ENCODE data around the gene PRKAG2. TPM values are rescaled to one million over a fixed set of nuclear protein-coding genes. Genes with fewer than 3 reads are reported as not detected.
"Not testable (repeated sequence)": the region's sequence is repeated elsewhere in the genome, so short reads cannot be mapped to it uniquely, and the experiment has no call there.

The PRKAG2 gene
- total and polyA plus RNA-seq, 4 donors, result 17.5 to 33.3 (median 23.9) TPM

- H3K9ac ChIP-seq (ENCODE audit: insufficient read depth in 1 of 2, low read length in 2 of 2), result no peak overlapping the region
- TF ChIP-seq, protein P1, sequence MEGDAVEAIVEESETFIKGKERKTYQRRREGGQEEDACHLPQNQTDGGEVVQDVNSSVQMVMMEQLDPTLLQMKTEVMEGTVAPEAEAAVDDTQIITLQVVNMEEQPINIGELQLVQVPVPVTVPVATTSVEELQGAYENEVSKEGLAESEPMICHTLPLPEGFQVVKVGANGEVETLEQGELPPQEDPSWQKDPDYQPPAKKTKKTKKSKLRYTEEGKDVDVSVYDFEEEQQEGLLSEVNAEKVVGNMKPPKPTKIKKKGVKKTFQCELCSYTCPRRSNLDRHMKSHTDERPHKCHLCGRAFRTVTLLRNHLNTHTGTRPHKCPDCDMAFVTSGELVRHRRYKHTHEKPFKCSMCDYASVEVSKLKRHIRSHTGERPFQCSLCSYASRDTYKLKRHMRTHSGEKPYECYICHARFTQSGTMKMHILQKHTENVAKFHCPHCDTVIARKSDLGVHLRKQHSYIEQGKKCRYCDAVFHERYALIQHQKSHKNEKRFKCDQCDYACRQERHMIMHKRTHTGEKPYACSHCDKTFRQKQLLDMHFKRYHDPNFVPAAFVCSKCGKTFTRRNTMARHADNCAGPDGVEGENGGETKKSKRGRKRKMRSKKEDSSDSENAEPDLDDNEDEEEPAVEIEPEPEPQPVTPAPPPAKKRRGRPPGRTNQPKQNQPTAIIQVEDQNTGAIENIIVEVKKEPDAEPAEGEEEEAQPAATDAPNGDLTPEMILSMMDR (IDR thresholded peaks at IDR 0.05; ENCODE audit: control extremely low read depth, extremely low read depth), result no peak
- 31 to 49% methylated on average over 8 of the region's 8 CpGs for whole genome bisulfite sequencing, 2 donors
- H3K27ac ChIP-seq (ENCODE audit: low read depth in 1 of 2, low read length in 1 of 2), result no peak overlapping the region
- H3K9me3 ChIP-seq (ENCODE audit: control insufficient read depth in 4 of 4, insufficient read depth in 3 of 4, low read length in 3 of 4), result no peaks in the 10 kb centered on the region
- no peak overlapping the region for H3K4me3 ChIP-seq
- peaks cover 0 to 10% (median 0%) of the 10 kb centered on the region in 5 donors for H3K4me1 ChIP-seq (ENCODE audit: control insufficient read depth in 5 of 5, insufficient read depth in 5 of 5, low read length in 5 of 5)
- H3K27me3 ChIP-seq (ENCODE audit: control insufficient read depth in 3 of 3, insufficient read depth in 3 of 3, low read length in 2 of 3), result peaks cover 0 to 4% (median 0%) of the 10 kb centered on the region in 3 donors
- H3K36me3 ChIP-seq (ENCODE audit: control insufficient read depth in 4 of 4, insufficient read depth in 4 of 4, low read length in 4 of 4), result no peaks in the 10 kb centered on the region
- DNase-seq (peak; percentile 47 to 87 (median 79)), ATAC-seq (ENCODE audit: insufficient read depth, low FRiP score) (no peak)
Observed at GRCh38 chr7:151537818-151538561, 338.9 kb downstream of the PRKAG2 start.

GRCh38 chr7:151536178-151536577 lies 340.7 kb downstream of the PRKAG2 start:
- not testable (repeated sequence) for ATAC-seq (ENCODE audit: insufficient read depth, low FRiP score); H3K36me3 ChIP-seq (ENCODE audit: control insufficient read depth in 4 of 4, insufficient read depth in 4 of 4, low read length in 4 of 4); H3K4me3 ChIP-seq; H3K27ac ChIP-seq (ENCODE audit: low read depth in 1 of 2, low read length in 1 of 2); DNase-seq; H3K9me3 ChIP-seq (ENCODE audit: control insufficient read depth in 4 of 4, insufficient read depth in 3 of 4, low read length in 3 of 4); H3K27me3 ChIP-seq (ENCODE audit: control insufficient read depth in 3 of 3, insufficient read depth in 3 of 3, low read length in 2 of 3); H3K9ac ChIP-seq (ENCODE audit: insufficient read depth in 1 of 2, low read length in 2 of 2)
- H3K4me1 ChIP-seq (ENCODE audit: control insufficient read depth in 5 of 5, insufficient read depth in 5 of 5, low read length in 5 of 5), result peaks cover 0 to 10% (median 0%) of the 10 kb centered on the region in 5 donors
- 92 to 97% methylated on average over 2 of the region's 2 CpGs for WGBS, 2 donors

DNA sequence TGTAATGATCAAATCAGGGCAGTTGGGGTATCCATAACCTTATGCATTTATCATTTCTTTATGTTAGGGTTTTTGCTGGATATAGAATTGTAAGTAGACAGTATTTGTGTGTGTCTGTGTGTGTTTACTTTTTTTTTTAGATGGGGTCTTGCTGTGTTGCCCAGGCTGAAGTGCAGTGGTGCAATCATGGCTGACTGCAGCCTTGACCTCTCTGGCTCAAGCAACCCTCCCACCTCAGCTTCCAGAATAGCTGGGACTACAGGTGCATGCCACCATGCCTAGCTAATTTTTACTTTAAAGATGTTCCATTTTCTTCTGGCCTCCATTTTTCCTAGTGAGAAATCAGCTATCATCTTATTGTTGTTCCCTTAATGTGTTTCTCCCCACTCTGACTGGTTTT lies 347.1 kb downstream of the PRKAG2 start:
- Histone ChIP-seq H3K9ac (ENCODE audit: insufficient read depth in 1 of 2, low read length in 2 of 2) (no peak overlapping the region), H3K9me3 (ENCODE audit: control insufficient read depth in 4 of 4, insufficient read depth in 3 of 4, low read length in 3 of 4) (peaks cover 0 to 4% (median 2%) of the 10 kb centered on the region in 4 donors), H3K4me3 (no peak overlapping the region), H3K27ac (ENCODE audit: low read depth in 1 of 2, low read length in 1 of 2) (no peak overlapping the region), H3K36me3 (ENCODE audit: control insufficient read depth in 4 of 4, insufficient read depth in 4 of 4, low read length in 4 of 4) (no peaks in the 10 kb centered on the region), H3K27me3 (ENCODE audit: control insufficient read depth in 3 of 3, insufficient read depth in 3 of 3, low read length in 2 of 3) (no peaks in the 10 kb centered on the region), H3K4me1 (ENCODE audit: control insufficient read depth in 5 of 5, insufficient read depth in 5 of 5, low read length in 5 of 5) (no peaks in the 10 kb centered on the region)
- TF ChIP-seq, protein P1 (IDR thresholded peaks at IDR 0.05; ENCODE audit: control extremely low read depth, extremely low read depth), result no peak
- ATAC-seq (ENCODE audit: insufficient read depth, low FRiP score) (no peak), DNase-seq (no peak)

GRCh38 chr7:151524845-151525244 lies 352.1 kb downstream of the PRKAG2 start:
- no peak overlapping the region for H3K27ac ChIP-seq (ENCODE audit: low read depth in 1 of 2, low read length in 1 of 2)
- H3K9me3 ChIP-seq (ENCODE audit: control insufficient read depth in 4 of 4, insufficient read depth in 3 of 4, low read length in 3 of 4), result peaks cover 0 to under 1% (median 0%) of the 10 kb centered on the region in 4 donors
- TF ChIP-seq, protein P1 (IDR thresholded peaks at IDR 0.05; ENCODE audit: control extremely low read depth, extremely low read depth), result no peak
- DNase-seq (no peak), ATAC-seq (ENCODE audit: insufficient read depth, low FRiP score) (no peak)
- H3K36me3 ChIP-seq (ENCODE audit: control insufficient read depth in 4 of 4, insufficient read depth in 4 of 4, low read length in 4 of 4), result no peaks in the 10 kb centered on the region
- WGBS, 2 donors, result 67 to 96% methylated on average over 2 of the region's 2 CpGs
- no peaks in the 10 kb centered on the region for H3K27me3 ChIP-seq (ENCODE audit: control insufficient read depth in 3 of 3, insufficient read depth in 3 of 3, low read length in 2 of 3)
- H3K4me3 ChIP-seq, result no peak overlapping the region
- peaks cover 0 to 11% (median 0%) of the 10 kb centered on the region in 5 donors for H3K4me1 ChIP-seq (ENCODE audit: control insufficient read depth in 5 of 5, insufficient read depth in 5 of 5, low read length in 5 of 5)
- no peak overlapping the region for H3K9ac ChIP-seq (ENCODE audit: insufficient read depth in 1 of 2, low read length in 2 of 2)
